Anterior cingulate cortex (tissue), 58 donors: Measurements from ENCODE around the gene VASN.

Experiments
- DNase-seq, 58 donors: peaks; one replicate each; lab custom pipeline; 2025; lab: John Stamatoyannopoulos, UW

VASN gene

GRCh38 chr16:4414187-4414917 lies 42.7 kb downstream of the VASN start:
- no peak for DNase-seq

GRCh38 chr16:4415538-4416199 lies 44.0 kb downstream of the VASN start:
- DNase-seq = peak in 46 of 58 donors; percentile 15 to 75 (median 44)

DNA sequence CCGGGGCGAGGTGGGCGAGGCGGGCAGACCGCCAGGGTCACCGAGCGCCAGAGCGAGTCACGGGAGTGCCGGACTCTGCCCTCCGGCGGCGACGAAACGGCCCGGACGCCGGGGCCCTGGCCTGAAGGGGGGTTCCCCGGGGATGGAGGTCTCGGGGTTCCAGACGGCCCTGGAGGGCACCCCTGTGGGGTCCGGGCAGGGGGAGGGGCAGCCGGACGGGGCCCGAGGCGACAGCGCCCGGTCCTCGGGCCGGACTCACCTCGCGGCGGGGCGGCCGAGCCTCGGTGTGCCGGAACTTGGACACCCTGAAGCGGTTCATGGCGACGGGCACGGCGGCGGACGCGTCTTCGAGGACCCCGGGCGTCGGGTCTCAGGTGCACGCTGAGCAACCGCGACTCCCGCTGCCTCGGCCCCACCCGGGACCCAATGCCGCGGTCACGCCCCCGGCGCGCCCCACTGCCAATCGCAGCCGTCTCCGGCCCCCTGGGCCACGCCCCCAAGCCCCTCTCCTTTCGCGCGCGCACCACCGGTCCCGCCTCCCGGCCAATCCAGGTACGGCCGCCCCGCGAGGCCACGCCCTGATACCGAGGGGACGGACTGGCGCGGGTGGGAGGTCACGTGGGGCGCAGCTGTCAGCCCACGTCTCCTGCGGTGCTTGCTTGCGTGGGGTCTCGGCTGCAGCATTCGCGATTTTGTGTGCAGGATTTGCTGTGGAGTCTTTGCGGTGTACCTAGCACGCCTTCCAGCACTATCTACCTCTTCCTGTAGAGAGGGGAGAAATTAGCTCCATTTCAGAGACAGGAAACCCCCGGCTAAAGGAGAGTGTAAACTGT lies 44.8 kb downstream of the VASN start, which contains the start of gene CORO7:
Gene CORO7 (minus strand): TSS at position 397 of the 833 bp plus-strand sequence. CDS start 78 bp downstream, at position 319.
- peak; percentile 70 to 99 (median 96) for DNase-seq

DNA sequence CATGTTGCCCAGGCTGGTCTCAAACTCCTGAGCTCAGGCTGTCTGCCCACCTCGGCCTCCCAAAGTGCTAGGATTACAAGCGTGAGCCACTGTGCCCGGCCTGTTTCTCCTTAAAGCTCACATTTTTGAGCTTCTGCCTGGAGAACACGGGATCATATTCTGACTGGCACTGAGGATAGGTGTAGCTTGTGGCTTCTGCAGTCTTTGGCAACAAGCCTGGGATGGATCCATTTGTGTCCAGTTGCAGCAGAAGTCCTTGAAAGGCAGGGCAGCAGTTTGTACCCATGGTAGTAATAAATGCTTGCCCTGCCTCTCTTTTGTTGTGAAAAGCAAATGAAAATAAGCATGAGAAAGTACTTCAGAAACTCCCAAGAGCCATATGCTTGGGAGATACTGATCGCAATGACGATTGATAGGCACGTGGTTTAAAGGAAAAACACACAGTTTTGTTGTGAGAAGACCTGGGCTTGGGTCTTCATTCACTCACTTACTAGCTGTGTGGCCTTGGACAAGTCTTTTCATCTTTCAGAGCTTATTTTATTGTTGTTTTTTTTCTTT lies 47.8 kb downstream of the VASN start:
- no peak for DNase-seq

- no peak for DNase-seq
These were observed 49.0 kb downstream of the VASN start for GRCh38 chr16:4420505-4421105.

GRCh38 chr16:4425378-4426020 lies 53.9 kb downstream of the VASN start, which contains the start of gene DNAJA3:
TSS of gene DNAJA3 (plus strand) at chr16:4425868. CDS start at chr16:4425882, 14 bp downstream.
- DNase-seq = peak; percentile 72 to 99 (median 90)

DNA sequence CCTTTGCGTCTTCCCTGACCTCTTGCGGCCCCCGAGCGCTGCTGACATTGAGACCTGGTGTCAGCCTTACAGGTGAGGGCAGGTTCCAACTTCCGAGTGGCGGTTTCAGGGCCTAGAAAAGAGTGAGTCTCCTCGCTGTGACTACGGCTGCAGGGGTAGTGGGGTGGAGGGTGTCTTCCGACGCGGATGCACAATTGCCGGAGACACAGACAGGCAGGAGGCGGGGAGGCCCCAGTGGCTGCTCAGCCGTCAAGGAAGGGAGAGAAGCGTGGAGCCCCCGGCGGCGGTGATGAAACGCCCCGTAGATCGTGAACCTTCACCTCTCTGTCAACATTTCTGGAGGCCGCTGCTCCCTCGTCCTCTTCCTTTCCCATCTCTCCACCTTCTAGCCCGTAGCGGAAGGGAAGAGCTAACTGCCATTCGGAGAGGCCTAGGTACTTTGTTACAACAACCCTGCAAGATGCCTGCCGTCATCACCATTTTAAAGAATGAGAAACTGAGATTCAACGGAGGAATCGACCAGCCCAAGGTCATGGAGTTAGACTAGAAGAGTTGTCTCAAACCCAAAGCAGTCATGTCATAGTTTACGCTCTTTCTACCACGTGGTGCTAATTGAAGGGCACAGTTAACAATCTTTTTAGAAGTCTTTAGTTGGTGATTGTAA lies 54.5 kb downstream of the VASN start:
- no peak for DNase-seq

GRCh38 chr16:4426722-4427372 lies 55.2 kb downstream of the VASN start:
- DNase-seq = no peak

DNA sequence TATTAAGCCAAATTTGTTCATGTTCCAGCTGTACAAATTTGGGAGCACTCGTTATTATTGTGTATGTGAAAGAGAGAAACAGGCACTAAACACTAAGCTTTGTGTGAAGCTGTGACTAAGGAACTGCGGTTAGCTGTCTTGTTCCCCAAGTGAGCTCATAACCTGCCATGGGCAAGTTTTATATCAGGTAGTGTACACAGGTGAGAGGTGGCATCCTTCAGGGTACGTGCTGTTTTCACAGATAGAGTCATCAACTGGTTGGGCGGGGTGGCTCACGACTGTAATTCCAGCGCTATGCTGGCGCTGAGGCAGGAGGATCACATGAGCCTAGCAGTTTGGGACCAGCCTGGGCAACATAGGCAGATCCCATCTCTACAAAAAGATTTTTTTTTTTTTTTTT lies 56.9 kb downstream of the VASN start:
- DNase-seq = no peak

DNA sequence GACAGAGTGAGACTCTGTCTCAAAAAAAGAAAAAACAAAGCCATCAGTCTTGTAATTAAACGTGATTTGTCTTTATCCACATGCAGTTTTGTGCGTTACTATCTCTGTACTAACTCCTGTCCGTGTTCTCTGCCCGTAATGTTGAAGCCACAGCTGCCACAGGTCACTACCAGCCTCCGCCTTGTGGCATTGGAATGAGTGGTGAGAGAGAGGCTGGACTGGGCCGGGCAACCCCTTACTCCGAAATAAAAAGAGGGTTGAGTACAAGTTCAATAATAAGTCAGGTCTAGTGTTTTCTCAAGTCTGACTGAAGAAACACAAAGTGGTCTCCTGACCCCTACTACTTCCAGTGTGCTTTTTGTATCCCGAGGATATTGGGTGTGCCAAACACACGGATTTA lies 59.4 kb downstream of the VASN start:
- DNase-seq = no peak
